CD4-positive, alpha-beta T cell treated with Interleukin-17A for 4 hours (primary cell): ENCODE results near the gene GALNT18.

Experiments
- DNase-seq: peaks from one replicate; pipeline ENCODE4 v3.0.0-alpha.2; 2020; ENCODE audit warnings: mixed read lengths

GALNT18 gene

DNA sequence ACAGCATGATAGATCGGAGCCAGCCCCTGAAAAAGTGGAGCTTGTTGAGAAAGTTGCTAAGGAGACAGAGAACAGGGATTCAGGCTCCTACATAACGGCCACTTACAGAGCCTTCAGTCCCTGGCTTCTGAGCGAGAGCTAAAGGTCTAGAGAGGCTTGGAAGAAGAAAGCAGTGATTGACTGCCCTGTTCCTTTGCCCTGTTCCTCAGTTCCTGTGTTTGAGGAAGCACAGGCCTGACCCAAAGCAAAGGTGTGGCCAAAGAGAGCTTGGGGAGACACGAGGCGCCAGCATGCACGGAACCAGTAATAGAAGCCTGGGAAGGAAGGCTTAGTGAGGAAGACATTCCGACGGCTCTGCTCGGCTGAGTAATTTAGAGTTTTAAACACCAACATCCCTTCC lies 194.7 kb downstream of the GALNT18 start:
- no peak for DNase-seq

DNA sequence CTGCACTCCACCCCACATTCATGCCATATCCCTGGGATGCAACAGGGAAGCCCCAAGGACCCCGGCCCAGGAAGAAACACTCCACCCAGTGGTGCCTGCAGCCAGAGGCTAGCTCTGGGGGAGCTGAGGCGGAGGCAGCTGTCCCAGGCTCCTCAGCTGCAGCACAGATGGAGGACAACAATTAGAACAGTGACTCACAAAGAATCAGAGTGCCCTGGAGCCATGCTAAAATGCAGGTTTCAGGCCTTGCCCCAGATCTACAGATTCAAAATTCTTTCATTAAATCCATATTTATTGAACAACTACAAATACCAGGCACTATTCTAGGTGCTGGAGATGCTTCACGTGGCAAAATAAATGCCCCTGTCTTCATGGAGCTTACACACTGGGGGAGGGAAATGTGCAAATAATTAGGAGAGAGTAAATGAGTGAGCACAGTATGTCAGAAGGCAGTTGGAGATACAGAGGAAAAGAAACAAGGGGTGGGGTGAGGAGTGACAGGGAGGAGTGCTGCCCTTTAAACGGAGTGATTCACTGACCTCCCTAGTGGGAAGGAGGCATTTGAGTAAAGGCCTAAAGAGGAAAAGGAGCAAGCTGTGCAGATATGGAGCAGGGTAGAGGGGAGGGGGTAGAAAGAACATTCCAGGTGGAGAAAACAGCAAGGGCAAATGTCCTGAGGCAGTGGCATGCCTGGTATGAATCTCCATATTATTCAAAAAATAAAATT lies 195.4 kb downstream of the GALNT18 start:
- DNase-seq: no peak

DNA sequence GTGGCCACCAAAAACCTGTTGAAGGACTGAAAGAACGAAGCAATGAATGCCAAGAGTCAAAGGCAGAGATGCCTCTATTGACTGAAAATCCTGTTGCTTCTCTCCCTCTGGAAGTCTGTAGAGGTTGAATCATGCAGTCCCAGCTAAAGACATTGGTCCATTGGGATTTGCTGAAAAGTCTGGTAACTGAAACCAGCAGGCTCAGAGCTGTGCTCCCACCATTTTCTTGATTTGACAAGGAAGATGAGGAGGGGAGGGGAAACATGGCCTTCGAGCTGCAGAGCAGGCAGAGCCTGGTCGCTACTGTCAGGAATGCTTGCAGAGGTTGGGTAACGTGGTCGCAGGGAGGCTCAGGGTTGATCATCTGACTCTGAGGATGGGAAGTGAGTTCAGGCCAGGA lies 196.0 kb downstream of the GALNT18 start:
- DNase-seq: no peak

DNA sequence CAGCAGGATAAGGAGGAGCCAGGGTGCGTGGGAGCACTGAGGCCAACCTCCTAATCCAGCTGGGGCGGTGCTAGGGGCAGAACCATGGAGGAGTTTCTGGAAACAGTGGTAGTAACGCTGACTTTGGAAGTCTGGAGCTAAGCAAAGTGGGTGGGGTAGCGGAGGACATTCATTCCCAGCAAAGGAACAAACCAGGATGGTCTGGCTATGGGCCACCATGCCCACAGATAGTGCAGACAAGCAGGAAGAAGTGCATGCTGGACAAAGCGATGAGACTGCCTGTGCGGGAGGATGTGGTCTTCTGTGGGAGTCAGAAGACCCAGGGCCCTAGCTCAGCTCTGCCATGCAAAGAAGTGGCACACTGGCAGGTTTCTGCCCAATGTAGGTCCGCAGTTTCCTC lies 197.1 kb downstream of the GALNT18 start:
- DNase-seq: no peak

DNA sequence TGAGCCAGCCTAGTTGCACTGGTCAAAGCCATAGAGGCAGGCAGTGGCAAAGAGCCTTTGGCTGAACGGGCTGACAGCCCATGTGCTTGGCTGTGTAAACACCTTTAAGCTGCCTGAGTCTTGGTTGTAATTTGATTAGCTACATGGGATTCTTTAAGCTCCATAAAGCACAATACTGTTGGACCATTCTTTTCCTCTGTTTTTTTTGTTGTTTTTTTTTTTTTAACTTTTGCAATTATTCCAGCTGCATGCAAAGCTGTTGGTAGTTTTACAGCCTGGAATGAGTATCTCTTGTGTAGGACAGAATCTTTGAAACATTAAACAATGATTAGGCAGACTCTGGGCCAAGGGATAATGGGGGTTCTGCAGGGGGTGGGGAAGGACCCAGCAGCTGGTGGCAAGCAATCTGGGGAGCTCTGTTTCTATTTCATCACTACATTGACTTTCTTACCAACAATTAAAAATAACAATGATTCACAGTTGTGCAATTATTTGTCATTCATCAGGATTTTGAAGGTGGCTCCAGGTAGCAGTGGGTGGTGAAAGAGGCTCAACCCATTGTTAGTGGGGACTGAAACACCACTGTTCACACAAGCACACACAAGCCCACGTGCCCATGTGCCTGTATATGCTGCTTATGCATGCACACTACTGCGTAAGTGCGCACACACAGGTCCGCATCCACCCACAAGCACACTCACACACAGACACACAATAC lies 199.2 kb downstream of the GALNT18 start:
- DNase-seq: no peak

DNA sequence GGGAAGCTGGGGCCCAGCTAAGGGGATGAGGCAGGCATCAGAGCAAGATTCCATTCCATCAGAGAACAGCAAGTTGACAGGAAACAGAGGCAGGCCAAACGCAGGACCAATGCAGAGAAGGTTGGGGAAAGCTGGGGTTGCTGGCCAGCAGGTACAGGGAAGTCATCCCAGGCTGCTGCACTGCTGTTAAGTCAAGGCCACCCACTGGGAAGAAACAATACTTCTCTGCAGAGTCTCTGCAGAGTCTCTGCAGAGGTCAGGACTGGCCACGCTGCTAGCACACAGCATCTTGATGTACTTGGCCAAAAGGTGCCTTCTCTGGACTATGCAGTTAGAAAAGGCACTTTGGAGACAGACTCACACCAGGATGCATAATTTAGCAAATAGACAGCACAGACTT lies 200.3 kb downstream of the GALNT18 start:
- DNase-seq: no peak

DNA sequence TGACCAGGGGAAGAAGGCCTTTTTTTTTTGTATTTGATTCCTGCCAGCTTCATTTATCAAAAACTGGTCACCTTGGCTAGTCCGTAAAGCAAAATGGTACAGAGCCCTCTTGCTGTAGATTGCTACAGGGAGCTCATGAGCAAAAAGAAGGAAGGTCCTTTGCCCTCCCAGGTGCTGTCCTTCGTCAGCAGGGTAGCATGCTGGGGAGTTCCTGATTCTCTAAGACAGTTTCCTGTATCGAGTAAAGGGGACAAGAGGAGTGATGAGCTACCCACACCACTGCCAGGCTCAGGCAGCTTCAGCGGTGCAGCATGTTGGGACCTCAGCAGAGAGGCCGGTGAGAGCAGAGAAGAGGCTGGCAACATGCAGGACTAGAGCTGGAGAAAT lies 200.9 kb downstream of the GALNT18 start:
- DNase-seq: no peak

DNA sequence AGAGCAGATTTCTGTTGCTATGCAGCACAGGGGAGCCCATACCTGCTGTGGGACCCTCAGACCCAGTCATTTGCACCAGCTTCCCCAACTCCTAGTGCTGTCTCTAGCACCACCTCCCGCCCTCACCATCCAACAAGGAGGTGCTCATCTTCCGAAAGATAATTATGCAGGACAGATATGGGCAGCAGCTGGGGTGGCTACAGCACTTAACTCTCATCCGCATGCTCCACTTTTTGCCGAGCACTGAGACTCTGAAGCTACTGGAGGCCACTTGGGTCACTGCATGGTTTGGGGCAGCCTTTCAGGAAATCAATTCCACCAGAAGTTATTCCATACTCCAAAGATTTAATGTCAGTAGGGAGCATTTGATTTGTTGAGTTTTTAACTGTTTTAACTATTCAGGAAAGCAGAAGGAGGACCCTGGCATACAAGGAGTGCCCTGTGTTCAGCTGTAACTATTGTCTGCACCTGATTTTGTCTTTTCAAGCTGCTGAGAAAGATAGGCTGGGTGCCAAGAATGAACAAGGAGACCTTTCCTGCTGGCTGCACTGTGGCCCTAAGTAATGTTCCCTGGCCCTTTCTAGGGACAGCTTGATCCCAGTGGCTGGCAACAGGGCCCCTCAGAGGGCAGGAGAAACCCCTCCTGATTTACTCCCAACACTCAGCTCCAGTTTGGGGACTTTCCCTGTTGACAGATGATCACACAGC lies 201.5 kb downstream of the GALNT18 start:
- DNase-seq: no peak

DNA sequence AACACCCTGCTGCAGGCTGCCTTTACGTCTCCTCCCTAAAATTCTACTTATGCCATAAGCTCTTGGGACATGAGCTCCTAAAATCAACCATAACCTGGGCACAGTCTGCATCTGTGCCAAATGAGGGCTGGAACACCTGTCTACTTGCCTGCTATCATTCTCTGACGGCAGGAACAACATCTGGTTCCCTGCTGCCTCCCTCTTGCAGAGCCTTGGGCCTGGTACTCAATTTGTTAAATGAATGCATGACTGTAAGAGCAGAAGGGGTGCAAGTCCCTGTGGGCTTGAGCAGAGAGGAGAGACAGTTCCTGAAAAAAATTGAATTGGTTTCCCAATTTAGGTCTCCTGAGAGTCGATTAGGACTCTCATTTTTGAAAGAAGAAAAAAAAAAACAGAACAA lies 202.1 kb downstream of the GALNT18 start:
- no peak for DNase-seq

DNA sequence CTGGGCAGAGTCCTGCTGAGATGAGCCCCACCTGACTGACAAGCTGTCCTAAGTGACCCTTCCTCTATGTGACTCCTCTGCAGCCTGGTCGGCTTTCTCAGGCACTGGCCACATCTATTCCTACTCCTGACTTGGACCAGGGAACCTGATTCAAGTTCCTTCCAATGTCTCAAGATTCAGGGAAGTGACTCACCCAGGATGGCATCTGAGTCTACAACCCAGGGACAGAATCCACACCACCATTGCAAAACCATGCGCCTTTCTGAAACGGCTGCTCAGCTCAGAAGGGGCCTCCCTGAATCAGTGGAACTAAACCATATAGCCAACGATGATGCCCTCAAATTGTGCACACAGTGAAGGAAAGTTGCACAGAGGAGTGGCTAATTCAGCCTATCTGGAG lies 204.9 kb downstream of the GALNT18 start:
- DNase-seq: no peak

DNA sequence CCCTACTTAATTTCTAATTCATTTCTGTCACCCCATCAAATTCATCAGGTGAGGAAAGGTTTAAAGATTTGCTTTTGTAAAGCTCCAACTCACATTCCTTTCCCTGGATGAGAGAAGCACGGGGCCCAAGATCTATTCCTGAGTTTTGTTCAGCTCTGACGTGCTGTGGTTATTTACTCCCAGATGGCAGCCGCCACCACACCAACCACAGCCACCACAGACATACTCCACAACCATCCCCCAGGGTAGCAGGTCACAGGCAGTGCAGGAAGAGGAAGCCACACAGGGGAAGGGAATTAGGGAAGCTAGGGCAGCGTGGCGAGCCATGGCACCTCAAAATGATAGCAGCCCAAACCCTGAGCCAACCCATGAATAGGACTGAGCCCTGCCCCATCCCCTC lies 205.3 kb downstream of the GALNT18 start:
- no peak for DNase-seq

DNA sequence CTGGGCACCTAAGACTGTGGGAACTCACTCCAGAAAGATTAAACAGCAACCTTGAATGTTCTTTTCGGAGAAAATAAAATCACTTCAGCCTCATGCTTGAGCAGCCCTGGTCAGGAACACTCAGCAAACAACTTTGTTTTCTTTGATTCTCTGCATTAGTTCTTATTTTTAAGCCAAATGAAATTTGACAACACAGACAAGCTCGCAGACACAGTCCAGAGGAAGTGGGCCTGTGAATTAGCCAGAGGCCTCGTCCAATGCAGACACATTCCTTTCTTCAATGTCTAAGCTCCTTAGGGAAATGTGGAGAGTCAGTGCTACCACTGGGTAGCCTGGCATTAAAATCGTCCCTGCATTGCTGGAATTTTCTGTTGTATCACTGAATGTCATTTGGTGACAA lies 205.9 kb downstream of the GALNT18 start:
- no peak for DNase-seq

DNA sequence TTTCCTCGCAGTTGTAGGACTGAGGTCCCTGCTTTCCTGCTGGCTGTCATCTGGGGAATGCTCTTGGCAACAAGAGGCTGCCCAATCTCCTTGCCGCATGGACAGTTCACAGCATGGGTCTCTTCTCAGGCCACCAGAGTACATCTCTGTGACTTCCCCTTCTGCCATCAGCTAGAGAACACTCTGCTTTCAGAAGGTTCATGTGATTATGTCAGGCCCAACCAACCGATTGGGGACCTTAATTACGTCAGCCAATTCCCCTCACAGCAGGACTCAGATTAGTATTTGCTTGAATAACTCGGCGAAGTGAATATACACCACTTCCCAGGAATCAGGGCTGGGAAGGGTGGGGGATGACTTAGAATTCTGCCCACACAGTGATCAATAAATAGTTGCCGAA lies 206.8 kb downstream of the GALNT18 start:
- no peak for DNase-seq

DNA sequence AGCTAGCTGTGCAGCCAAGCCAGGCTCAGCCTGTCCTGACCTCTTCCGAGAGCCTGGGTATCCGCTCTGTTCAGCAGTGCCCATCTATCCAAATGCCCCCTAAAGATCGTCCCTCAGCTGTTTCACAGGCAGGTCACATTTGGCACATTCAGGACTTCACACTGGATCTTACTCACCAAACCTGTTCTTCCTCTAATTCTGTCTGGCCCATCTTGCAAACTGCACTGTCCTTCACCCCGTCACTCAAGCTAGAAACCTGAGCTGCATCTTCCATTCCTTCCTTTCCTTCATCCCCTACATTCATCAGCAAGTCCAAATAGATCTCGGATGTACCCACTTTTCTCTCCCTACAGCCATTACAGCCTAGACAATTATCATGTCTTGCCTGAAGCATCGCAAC lies 208.0 kb downstream of the GALNT18 start:
- DNase-seq: no peak

DNA sequence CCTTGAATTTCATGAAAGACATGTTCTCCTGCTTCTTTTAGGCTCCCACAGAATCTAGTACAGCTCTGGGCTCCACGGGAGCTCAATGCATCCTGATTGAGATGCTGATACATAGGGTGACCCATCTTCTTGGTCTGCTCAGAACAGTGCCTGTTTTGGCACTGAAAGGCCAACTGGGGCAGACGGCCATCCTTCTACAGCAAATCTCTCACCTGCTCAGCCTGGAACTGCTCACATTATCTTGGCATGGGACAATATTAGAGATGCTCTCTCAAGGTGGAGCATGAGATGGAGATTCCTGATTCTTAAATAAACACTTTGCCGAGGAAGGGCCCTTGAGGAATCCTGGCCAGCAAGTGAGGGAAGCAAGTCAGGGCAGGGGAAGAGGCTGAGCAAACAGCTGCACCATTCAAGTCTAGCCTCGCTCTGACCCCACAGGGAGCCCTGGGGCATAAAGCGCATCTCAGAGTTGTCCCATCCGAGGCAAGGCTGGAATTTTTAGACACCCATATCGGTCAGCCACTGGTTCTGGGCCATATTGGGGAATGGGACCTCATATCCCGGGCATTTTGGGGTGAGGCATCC lies 210.3 kb downstream of the GALNT18 start:
- no peak for DNase-seq

DNA sequence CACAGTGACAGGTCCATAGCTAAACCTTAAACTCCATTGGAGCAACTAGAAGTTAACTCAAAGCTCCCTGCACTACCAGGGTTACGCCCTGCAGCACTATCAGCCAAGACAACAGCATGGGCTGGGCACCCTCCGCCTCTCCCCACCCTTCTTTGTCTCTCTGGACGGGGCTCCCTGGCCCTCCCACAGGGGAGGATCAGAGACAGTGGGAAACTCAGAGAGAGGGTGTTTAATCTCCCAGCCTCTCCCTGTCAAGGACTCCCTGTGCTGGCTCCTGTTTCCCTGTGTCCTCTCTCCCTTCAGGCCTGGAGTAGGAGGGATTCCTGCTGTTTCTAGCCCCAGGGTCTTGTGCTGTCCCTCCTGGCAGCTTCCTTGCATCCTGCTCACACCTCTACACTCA lies 211.9 kb downstream of the GALNT18 start:
- no peak for DNase-seq

DNA sequence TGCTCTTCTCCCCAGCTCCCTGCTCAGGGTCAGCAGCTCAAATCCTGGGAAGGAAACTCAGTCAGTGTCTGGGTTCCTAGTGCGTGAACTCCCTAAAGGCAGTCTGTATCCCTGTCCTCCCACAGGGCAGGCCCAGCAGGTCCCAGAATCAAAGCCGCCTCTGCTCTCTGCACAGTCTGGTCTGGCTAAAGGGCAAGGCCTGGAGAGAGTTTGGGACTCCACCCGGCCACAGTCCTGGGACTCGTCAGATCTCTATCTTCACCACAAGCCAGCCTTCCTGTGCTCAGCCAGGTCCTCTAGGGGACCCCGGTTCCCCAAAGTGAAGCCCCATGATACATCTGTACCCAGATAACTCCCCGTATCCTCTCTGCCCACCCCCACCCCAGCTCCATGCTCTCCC lies 212.6 kb downstream of the GALNT18 start:
- no peak for DNase-seq

DNA sequence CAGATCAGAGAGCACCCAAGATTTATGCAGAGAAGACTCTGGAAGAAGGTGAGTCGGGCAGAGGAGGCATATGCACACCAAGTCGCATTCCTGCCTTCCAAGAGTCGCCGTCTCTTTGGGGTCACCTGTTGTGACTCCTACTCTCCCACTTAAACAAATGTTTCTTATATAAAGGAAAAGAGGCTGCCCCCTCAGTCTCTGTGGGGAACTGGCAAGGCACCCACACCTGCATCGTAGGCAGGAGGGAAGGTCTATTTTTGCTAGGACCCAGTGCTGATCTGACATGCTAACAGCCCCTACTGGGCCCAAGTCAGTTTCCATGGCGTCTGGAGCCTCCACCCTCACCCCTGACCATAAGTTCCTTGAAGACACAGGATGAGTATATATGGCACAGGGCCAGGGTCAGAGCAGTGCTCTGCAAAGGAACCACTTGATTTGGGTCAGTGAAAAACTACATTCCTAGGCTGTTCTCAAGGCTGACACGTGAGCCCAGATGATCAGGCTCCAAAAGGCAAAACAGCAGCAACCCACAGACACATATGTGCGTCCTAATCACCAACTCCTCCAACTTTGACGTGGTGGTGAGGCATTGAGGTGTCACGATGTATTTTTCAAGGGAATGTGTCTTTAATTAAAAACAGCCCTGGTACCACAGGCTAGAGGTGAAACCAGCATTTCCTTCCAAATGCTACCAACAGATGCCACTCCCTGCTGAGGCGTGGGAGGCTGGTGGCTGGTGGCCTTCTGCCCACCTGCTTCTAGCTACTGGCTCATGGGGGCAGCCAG lies 213.2 kb downstream of the GALNT18 start:
- DNase-seq: no peak

DNA sequence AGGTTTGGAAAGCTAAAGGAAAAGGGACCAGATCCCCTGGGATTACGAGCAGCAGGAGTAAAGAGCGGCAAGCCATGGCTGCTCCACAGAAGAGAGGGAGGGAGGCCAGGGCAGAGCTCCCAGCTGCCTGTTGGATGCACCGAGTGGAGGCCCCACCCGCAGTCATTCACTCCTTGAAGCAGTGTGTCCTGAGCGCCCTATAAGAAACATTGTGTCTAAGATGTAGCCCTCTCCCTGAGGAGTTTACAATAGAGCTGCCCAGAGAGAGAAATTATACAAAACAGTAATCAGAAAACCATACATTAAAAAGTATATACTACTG lies 214.1 kb downstream of the GALNT18 start:
- DNase-seq: no peak

DNA sequence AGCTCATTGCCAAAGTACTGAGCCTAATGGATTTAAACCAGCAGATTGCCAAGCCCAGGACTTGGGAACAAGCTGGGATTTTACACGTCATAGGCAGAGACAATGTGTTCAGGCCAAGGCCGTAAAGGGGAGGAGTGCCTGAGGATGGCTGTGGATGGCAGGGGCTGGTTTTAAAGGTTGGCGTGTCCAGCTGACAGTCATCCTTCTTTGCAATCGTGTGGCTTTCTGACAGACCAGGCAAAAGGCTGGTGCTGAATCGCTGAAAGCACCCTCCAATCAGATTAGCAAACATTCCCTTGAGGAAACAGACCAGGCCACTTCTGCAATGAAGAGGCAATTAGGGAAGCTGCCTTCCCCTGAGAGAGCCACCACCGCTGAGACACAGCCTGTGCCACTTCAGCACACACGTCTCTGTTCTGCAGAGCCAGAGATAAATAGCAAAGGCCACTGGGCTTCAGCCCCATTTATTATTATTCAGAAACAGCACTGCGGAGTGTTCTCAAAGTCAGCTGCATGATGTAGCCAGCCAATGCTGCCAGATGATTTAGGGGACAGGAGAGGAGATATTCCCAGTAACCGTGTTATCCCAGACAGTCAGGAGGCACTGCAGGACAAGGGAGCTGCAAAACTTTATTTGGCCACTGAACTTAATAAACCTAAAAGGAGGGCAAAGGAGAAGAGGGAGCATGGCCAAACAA lies 214.6 kb downstream of the GALNT18 start:
- DNase-seq: no peak

DNA sequence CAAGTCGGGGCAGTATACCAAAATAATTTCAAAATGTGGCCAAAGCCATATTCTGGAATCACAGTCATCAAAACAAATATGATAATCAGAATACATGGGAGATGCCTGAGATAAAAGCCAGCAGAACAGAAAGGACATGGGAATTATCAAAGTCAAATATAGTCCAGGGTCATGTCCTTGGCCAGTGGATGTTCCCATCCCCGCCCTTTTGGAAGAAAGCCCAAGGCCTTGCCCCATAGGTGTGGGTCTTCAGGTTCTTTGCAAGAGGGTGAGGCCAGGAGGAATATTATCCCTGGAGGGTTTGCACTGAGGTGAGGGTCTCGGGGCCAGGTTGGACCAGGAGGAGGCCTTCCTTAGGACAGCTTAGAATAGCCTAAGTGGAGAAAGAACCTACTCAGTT lies 215.2 kb downstream of the GALNT18 start:
- DNase-seq: no peak
